ENCODE results near the gene PRSS33.

The PRSS33 gene

DNA sequence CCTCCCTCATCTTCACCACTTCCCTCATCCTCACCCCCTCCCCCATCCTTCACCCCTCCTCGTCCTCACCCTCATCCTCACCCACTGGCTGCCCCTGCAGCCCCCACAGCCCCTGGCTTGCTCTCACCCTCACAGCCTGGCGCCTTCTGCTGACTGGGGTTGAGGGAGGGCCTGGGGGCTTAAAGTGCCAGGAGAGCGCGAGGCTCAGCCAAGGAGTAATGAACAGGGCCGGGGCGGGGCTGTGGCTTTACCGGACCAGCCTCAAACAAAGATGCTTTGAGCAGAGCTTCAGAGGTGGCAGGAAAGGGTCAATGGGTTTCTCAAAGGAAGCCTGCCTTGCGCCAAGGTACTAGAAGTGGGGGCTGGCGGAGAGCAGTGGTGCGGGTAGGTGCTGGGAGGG, at the start of gene PRSS33:
TSS of gene PRSS33 (minus strand) at position 155 of the 400 bp plus-strand sequence. CDS start 1,013 bp downstream, outside the sequence.
- no peak for FAIRE-seq

- no peak for FAIRE-seq
Observed at GRCh38 chr16:2836646-2837508, 49.5 kb upstream of the PRSS33 start.

DNA sequence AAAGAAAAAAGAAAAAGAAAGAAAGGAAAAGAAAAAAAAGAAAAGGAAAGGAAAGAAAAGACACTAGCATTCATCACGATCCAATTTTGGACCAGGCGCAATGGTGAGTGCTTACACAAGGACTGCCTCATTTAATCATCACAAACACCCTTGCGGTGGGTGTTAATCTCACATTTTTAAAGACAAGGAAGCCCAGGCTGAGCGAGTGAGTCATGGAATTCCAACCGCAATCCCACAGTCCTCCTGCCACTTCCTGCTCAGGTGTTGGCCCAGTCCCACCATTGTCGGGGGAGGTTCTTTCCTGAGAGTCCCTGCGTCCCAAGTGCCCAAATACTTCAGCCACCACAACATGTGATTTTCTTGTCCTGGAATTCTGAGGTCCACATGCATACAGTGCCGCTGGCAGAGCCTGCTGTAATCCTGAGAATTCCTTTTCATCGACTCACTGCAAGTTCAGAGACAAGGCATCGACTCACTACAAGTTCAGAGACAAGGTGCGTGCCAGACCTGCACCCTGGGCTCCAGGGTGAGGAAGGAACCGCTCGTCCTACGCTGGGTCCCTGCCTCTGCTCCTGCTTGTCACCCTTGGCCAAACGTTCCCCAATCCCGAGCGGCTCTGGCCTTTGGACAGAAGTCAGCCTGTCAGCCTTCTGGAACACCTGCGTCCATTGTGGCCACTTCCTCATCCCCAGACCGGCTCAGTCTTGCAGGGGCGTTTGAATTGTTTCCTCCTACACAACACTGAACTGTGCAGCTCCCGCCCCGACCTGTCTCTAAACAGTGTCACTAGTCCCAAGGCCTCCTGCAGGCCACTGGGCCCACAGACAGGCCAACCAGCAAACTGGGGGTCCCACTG, 48.5 kb upstream of the PRSS33 start:
- no peak for FAIRE-seq

GRCh38 chr16:2834968-2835367, 47.6 kb upstream of the PRSS33 start:
- FAIRE-seq, result no peak

DNA sequence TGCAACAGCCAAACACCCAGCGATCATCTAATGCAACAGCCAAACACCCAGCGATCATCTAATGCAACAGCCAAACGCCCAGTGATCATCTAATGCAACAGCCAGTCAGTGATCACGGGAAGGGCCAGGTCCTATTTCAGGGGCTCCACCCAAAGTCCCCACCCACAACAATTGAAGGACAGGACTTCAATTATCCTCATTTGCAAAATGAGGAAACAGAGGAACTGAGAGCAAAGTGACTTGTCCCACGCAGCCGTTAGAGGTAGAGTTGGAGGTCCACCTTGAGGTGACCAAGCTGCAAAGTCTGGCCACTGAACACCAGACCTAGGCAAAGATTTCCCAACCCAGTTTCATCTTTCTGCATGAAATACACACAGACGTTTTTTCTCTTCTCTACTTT, 46.4 kb upstream of the PRSS33 start:
- FAIRE-seq, result no peak

DNA sequence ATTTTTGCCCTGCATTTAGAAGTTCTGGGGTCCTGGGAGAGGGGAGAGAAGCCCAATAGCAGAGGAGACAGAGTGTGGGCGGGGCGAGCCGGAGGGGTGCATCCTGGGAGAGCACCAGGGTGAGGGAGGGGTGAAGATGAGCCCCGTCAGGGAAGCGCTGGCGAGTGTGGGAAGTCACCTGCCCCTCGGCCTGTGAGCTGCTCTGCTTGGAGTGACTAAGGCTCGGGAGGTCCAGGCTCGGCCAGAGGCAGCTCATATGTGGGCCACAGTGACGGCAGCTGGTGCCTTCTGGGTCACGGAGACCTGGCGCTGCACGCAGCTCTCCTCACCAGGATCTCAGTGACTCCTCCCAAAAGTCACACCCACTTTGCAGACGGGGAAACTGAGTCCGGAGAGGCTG, 43.8 kb upstream of the PRSS33 start:
- no peak for FAIRE-seq

GRCh38 chr16:2830355-2830695, 43.0 kb upstream of the PRSS33 start:
- no peak for FAIRE-seq

DNA sequence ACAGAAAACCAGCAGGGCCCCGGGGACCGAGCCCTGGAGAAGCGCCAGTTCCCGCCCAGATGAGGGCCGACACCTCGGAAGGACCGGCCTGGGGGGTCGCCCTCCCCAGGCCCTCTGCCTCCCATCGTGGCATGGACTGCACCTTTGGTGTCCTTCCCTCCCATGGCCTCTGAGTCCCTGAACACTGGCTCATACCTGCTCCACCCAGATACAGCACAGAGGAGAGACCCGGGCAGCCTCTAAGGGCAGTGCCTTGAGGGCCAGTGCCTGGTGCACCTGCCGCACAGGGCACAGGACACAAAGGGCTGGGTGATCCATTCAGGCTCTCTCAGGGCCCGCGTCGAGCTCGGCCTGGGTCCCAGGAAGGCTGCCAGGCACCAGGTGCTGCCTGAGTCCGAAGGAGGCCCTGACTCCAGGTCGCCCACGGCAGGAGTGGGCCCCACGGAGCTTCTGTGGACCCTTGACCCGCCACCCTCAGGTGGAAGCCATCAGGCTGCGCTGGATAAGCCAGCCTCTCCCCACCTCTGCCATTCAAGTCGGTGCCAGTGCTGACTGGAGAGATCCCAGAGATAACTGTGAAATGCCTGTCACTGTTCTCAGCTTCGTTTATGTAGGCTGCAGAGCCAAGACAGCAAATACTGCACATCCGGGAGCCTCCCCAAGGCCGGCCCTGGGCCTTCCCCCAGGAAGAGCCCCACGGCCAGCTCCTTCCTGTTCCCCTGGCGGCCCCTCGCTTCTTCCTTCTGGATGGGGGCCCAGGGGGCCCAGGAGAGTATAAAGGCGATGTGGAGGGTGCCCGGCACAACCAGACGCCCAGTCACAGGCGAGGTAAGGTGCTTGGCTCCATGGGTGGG, 42.4 kb upstream of the PRSS33 start, which contains the start of gene ZG16B:
TSS of gene ZG16B (plus strand) at position 803 of the 854 bp plus-strand sequence. CDS start 139 bp downstream, outside the sequence.
- FAIRE-seq, result no peak

DNA sequence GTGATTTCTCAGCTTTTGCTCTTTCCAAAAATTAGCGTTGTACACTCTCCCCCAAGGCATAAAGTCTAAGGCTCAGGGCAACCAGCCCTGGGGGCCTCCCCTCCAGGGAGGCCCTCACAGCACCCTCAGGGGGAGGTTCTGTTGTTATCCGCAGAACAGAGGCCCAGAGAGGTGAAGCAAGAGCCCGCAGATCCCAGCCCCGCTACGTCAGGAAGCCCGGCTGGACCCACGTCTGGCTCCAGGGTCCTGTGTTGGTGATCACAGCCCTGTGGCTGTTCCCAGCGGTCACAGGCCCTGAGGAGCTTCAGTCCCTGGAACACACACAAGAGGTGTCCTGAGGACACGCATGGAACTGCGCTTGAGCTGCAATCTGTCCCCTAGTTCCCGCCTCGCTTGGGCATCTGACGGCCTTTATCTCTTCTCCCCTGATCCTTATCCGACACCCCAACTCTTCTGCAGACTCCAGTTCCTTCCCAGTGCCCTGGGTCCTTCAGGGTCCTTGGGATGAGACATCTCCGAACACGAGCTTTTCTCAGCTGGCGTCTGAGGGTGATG, 41.6 kb upstream of the PRSS33 start:
- FAIRE-seq, result no peak

GRCh38 chr16:2828521-2828840, 41.1 kb upstream of the PRSS33 start:
- no peak for FAIRE-seq

DNA sequence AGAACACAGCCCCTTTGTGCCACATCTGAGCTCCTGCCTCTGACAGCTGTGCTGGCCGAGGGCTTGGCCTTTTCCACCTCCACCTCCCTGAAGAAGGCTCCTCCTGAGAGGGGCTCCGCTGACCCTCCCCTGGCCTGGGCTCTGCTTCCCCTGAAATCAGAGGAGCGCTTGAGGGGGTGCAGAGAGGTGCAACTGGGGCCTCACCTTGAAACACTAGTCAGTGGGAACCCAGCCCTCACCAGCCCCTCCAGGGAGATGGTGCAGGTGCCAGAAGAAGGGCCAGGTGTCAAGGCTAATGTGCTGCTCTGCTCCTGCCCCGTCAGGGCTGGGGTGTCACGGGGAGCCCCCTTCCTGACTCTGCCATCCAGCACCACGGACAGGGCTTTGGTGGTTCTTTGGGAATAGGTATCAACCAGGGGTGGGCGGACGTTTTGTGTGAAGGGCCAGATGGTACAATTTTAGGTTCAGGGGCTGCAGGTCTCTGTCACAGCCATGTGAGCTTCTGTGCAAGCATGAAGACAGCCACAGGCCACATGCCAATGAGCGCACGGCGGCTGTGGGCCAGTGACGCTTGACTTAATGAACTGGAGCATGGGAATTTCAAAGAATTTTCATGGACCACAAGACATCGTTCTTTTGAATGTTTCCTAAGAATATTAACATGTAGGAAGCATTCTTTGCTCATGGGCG, 40.6 kb upstream of the PRSS33 start:
- FAIRE-seq, result no peak

GRCh38 chr16:2827374-2827791, 40.0 kb upstream of the PRSS33 start:
- FAIRE-seq, result no peak

DNA sequence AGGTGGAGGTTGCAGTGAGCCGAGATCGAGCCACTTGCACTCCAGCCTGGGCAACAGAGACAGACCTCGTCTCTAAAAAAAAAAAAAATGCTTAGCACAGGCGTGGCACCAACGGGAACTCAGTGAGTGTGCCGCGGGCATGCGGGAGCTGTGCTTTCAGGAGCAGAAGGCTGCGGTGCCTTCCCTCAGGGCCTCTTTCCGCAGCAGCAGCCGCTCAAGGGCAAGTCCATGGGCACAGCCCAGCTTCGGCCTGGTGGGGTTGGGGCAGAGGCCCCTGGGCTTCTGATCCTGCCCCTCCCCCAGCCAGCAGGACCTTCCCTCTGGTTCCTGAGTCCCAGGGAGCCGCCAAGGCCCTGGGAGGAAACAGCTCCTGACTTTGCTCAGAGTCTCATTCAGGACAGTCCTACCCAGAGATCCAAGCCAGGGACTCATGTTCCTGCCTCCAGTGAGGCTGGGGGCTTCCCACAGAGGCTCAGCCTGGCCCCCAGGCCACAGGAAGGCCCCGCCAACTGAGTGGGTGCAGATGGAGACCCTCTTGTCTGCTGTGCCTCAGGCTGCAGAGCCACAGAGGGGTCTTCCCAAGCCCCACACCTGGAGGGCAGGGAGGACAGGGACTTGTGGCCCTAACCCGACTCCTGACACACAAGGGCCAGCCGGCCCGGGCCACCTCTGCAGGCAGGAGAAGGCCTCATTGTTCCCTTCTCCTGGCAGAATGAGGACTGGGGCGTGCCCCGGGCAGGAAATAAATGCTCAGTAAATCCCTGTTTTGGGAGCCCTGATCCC, 39.4 kb upstream of the PRSS33 start:
- no peak for FAIRE-seq

DNA sequence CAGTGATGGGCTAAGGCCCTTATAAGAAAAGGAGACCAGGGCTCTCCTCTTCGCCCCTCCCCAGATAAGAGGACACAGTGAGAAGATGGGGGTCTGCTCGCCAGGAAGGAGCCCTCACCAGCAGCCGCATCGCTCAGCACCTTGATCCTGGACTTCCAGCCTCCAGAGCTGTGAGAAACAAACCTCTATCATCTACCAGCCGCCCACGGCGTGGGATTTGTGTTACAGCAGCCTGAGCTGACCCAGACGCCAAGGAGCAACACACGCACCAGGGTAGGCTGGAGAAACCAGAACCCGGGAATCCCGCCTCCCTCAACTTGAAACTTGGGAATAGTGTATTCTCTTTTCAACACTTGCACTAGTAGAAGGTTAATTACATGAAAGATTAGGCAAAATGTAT, 38.5 kb upstream of the PRSS33 start:
- no peak for FAIRE-seq

DNA sequence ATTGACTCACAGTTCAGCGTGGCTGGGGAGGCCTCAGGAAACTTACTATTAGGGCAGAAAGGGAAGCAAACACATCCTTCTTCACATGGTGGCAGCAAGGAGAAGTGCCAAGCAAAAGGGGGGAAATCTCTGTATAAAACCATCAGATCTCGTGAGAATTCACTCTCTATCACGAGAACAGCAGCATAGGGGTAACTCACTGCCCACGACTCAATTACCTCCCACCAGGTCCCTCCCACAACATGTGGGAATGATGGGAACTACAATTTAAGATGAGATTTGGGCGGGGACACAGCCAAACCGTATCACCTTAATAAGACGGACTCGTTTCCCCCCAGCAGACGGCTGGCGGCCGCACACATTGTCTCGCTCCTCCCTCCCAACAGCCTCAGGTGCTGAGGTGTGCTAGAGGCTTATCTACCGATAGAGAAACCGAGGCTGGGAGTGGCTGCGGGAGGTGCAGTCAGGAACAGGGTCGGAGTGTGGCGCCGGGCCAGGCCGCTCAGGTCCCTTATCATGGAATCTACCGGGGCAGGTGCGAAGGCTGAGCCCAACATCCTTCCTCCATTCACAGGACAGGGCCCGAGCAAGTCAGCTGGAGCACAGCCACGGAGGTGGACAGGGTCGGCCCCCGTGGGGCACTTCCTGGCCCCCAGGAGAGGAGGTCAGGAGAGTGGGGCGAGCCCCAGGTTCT, 37.8 kb upstream of the PRSS33 start:
- no peak for FAIRE-seq

GRCh38 chr16:2824626-2825025, 37.3 kb upstream of the PRSS33 start:
- FAIRE-seq, result no peak

DNA sequence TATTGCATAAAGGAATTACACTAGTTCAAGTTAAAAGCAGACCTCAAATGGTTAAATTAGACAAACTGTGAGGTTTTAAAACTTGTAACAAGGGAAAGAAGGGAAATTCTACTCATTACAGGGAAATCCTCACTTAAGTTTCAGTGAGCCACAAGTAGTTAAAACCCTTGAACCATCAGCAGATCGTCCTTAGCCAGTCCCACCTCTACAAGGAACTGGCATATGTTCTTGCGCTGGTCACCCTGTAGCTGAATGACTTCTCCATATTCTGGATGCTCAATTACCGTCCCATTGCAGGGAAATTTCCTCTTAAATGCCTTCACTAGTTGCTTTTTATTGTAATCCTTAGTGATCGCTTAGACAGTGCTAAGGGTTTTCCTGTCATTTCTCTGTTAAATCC, 35.1 kb upstream of the PRSS33 start:
- no peak for FAIRE-seq

- no peak for FAIRE-seq
Observed at GRCh38 chr16:2822158-2822495, 34.8 kb upstream of the PRSS33 start.

- FAIRE-seq, result no peak
Observed at GRCh38 chr16:2821487-2822157, 34.3 kb upstream of the PRSS33 start.

- no peak for FAIRE-seq
Observed at GRCh38 chr16:2820836-2821486, 33.6 kb upstream of the PRSS33 start.
